Smooth muscle cell (in vitro differentiated cells): ENCODE results near the gene KLHL22. TPM values are rescaled to one million over a fixed set of nuclear protein-coding genes. Genes with fewer than 3 reads are reported as not detected.

ENCODE experiments used
- DNase-seq: peaks from one replicate; lab custom pipeline; 2025; ENCODE audit not compliant: unreplicated experiment; lab: John Stamatoyannopoulos, UW
- H2AFZ ChIP-seq: fragments of 200-600 bp; sonication (generic); 2 replicates; pipeline ENCODE4 v1.6.0; 2016; ENCODE audit warnings: antibody characterized with exemption, low read depth, mild to moderate bottlenecking
- H3F3A ChIP-seq: fragments of 200-600 bp; sonication (generic); 2 replicates; pipeline ENCODE4 v1.6.0; 2017; ENCODE audit warnings: antibody characterized with exemption, low read depth
- H3K27ac ChIP-seq: fragments of 200-600 bp; sonication (generic); 2 replicates; pipeline ENCODE4 v1.5.1; 2016; ENCODE audit warnings: low read depth, mild to moderate bottlenecking
- H3K27me3 ChIP-seq: fragments of 200-600 bp; sonication (generic); 2 replicates; pipeline ENCODE4 v1.6.1; 2016; ENCODE audit warnings: low read depth, mild to moderate bottlenecking
- H3K36me3 ChIP-seq: fragments of 200-600 bp; sonication (generic); 2 replicates; pipeline ENCODE4 v1.5.1; 2016; ENCODE audit warnings: low read depth
- H3K4me1 ChIP-seq: fragments of 200-600 bp; sonication (generic); 2 replicates; pipeline ENCODE4 v1.5.1; 2016; ENCODE audit warnings: low read depth
- H3K4me2 ChIP-seq: fragments of 200-600 bp; sonication (generic); 2 replicates; pipeline ENCODE4 v1.6.0; 2016; ENCODE audit warnings: mild to moderate bottlenecking
- H3K4me3 ChIP-seq: fragments of 200-600 bp; sonication (generic); 2 replicates; pipeline ENCODE4 v1.5.1; 2016; ENCODE audit warnings: mild to moderate bottlenecking
- H3K79me2 ChIP-seq: fragments of 200-600 bp; sonication (generic); 2 replicates; pipeline ENCODE4 v1.6.0; 2016; ENCODE audit warnings: low read depth, mild to moderate bottlenecking
- H3K9ac ChIP-seq: fragments of 200-600 bp; sonication (generic); 2 replicates; pipeline ENCODE4 v1.6.0; 2016; ENCODE audit warnings: low read depth
- H3K9me3 ChIP-seq: fragments of 200-600 bp; sonication (generic); replicated peaks from 2 replicates; pipeline ENCODE4 v1.5.1; 2016; ENCODE audit warnings: low read depth
- H4K20me1 ChIP-seq: fragments of 200-600 bp; sonication (generic); 2 replicates; pipeline ENCODE4 v1.6.0; 2016; ENCODE audit warnings: low read depth
- WGBS: methylation state at CpG from one replicate; pipeline ENCODE4 v1.1.7; 2016; ENCODE audit warnings: low lambda C conversion rate; 5-methylcytosine and 5-hydroxymethylcytosine counted together
- polyA plus RNA-seq: library from polyadenylated mRNA; unstranded; fragments of >200 nt; fragmentation: Nextera tagmentation; extraction: Ambion mirVana; gene quantifications from 2 replicates; pipeline ENCODE4 v1.2.1, GENCODE V29; 2016
- total RNA-seq: library from RNA; depleted of rRNA; stranded (reverse); fragments of >200 nt; gene quantifications from 2 replicates; pipeline ENCODE4 v1.2.3, GENCODE V29; 2014
- TF ChIP-seq, protein P1 (sequence below): fragments of 200-600 bp; sonication (generic); IDR thresholded peaks from 2 replicates; pipeline ENCODE4 v1.5.1; 2017; ENCODE audit warnings: borderline replicate concordance, mild to moderate bottlenecking, antibody characterized with exemption; ENCODE audit not compliant: insufficient read depth, poor library complexity, severe bottlenecking

KLHL22 gene
- total and polyA plus RNA-seq, 2 experiments from 2014 or later: 17.1 to 27.3 TPM

DNA sequence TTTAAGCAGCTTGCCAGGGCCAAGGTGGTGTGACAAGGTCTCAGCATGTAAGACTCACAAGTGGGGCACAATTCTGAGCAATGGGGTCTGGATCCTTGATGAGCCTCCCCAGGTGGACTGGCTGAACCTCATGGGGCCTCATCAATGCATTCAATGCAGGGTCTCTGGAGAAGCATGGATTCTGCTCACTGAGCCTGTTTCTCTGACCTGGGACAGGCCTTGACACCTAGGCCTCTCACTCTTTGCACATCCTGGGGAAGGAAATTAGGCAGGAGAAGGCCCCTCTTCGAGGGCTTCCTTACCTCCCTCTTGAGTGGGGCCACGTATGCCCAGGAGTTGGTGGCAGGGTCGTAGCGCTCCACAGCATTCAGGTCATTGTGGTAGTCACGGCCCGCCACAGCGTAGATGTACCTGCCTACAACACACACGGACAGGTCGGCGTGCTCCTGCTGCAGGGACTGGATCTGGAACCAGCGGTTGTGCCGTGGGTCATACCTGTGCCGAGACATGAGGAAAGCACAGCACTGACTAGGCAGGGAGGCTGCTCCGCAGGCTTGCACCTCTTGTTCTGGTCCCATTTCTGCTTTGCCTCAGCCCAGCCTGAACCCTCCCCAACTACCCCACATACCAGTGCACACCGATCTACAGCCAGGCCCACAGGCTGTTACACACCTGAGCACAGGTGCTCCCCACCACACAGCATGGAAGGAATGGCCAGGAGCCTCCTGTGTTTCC is 37.9 kb downstream of the KLHL22 start:
- Histone ChIP-seq H3K27me3 (no peaks in the 10 kb centered on the region), H3K4me3 (no peak overlapping the region), H3K79me2 (no peaks in the 10 kb centered on the region), H4K20me1 (no peaks in the 10 kb centered on the region), H3K36me3 (no peaks in the 10 kb centered on the region), H3K9ac (no peak overlapping the region), H3K4me1 (no peaks in the 10 kb centered on the region), H2AFZ (no peak overlapping the region), H3F3A (no peaks in the 10 kb centered on the region), H3K4me2 (no peak overlapping the region), H3K27ac (no peak overlapping the region), H3K9me3 (no peaks in the 10 kb centered on the region)
- TF ChIP-seq, protein P1, sequence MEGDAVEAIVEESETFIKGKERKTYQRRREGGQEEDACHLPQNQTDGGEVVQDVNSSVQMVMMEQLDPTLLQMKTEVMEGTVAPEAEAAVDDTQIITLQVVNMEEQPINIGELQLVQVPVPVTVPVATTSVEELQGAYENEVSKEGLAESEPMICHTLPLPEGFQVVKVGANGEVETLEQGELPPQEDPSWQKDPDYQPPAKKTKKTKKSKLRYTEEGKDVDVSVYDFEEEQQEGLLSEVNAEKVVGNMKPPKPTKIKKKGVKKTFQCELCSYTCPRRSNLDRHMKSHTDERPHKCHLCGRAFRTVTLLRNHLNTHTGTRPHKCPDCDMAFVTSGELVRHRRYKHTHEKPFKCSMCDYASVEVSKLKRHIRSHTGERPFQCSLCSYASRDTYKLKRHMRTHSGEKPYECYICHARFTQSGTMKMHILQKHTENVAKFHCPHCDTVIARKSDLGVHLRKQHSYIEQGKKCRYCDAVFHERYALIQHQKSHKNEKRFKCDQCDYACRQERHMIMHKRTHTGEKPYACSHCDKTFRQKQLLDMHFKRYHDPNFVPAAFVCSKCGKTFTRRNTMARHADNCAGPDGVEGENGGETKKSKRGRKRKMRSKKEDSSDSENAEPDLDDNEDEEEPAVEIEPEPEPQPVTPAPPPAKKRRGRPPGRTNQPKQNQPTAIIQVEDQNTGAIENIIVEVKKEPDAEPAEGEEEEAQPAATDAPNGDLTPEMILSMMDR: no peak
- 98% methylated on average over 15 of the region's 15 CpGs for WGBS
- DNase-seq: no peak

DNA sequence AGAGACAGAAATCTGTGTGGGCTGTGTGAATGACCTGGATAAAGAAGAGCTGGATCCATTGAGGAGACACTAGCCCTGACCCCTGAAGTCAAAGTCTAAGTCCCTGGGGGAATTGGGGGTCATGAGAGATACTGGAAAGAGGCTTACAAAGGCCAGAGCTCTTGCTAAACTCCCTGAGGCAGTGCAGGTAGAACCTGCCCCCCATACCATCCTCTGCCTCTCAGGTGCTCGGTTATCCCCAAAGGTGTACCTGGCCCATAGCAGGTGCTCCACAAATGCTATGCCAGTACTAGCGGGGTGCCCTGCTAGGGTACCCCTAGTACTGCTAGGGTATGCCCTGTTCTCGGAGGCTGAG is 38.9 kb downstream of the KLHL22 start:
- Histone ChIP-seq H3K27me3 (no peaks in the 10 kb centered on the region), H3K4me3 (no peak overlapping the region), H3F3A (no peaks in the 10 kb centered on the region), H3K4me1 (no peaks in the 10 kb centered on the region), H3K79me2 (no peaks in the 10 kb centered on the region), H3K4me2 (no peak overlapping the region), H3K9me3 (no peaks in the 10 kb centered on the region), H3K36me3 (no peaks in the 10 kb centered on the region), H3K27ac (no peak overlapping the region), H2AFZ (no peak overlapping the region), H3K9ac (no peak overlapping the region), H4K20me1 (no peaks in the 10 kb centered on the region)
- TF ChIP-seq, protein P1: no peak
- no peak for DNase-seq
- 94% methylated on average over 3 of the region's 3 CpGs for WGBS

DNA sequence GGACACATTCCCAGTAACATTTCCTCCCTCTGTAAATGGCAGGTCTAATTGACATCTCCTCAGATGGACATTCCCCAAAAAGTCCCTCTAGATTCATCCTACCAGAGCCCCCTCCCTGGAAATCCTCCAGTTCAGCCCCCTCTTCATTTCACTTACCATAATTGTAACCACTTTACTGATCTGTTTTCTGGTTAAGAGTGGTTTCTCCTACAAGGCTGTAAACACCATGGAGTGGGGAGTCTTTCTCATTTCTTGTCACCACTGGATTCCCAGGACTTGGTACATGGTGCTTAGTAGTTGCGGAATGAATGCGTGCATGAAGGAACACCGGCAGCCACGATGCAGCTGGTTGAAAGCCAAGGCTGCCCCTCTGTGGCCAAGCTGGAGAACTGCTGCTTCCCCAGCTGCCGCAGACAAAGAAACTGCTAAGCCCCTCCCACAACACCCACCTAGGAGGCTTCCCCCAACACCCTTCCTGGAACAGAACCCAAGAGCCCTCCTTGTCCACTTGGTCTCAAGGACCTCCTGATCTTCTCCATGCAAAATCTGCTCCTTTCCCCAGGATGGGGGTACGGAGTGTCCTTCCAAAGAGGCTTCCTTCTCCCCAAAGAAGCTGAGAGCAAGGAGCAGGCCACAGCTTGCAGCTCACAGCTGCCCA is 39.4 kb downstream of the KLHL22 start:
- no peaks in the 10 kb centered on the region for H4K20me1 ChIP-seq
- no peaks in the 10 kb centered on the region for H3K9me3 ChIP-seq
- H2AFZ ChIP-seq: no peak overlapping the region
- no peaks in the 10 kb centered on the region for H3K79me2 ChIP-seq
- TF ChIP-seq, protein P1: peak; percentile 87
- no peaks in the 10 kb centered on the region for H3K36me3 ChIP-seq
- no peaks in the 10 kb centered on the region for H3K27me3 ChIP-seq
- H3K9ac ChIP-seq: no peak overlapping the region
- no peak overlapping the region for H3K4me3 ChIP-seq
- no peaks in the 10 kb centered on the region for H3F3A ChIP-seq
- 15% methylated on average over 6 of the region's 6 CpGs for WGBS
- H3K4me1 ChIP-seq: no peaks in the 10 kb centered on the region
- H3K4me2 ChIP-seq: no peak overlapping the region
- DNase-seq: peak; percentile 27
- H3K27ac ChIP-seq: no peak overlapping the region

DNA sequence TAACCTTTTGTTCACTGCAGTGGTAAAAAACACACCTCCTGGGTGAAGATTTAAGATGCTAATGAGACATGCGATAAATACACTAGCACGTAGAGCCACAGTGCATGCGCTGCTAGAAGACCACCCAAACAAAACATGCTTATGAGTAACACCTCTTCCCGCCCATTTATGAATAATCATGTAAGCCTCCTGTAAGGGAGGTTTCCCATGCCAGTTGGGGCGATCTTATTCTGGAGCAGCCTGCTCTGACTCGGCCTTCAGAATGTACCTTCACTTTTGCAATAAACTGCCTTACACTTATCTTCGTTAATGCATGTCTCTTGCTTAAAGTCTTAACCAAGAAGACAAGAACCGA is 39.9 kb downstream of the KLHL22 start:
- Histone ChIP-seq H3K4me1 (no peaks in the 10 kb centered on the region), H3K36me3 (no peaks in the 10 kb centered on the region), H3K79me2 (no peaks in the 10 kb centered on the region), H2AFZ (no peak overlapping the region), H3K9ac (no peak overlapping the region), H3K4me2 (no peak overlapping the region), H4K20me1 (no peaks in the 10 kb centered on the region), H3F3A (no peaks in the 10 kb centered on the region), H3K4me3 (no peak overlapping the region), H3K9me3 (no peaks in the 10 kb centered on the region), H3K27ac (no peak overlapping the region), H3K27me3 (no peaks in the 10 kb centered on the region)
- 90% methylated on average over 8 of the region's 8 CpGs for WGBS
- TF ChIP-seq, protein P1: no peak
- no peak for DNase-seq
